Measurements from ENCODE around the gene IL13.

Gene IL13

GRCh38 chr5:132666310-132667123 lies 8.5 kb downstream of the IL13 start:
- Histone ChIP-seq H3K79me2 (no peaks in the 10 kb centered on the region), H3K36me3 (ENCODE audit: control insufficient read depth, insufficient read depth, low read length) (no peaks in the 10 kb centered on the region), H3K4me1 (no peaks in the 10 kb centered on the region), H3K9ac (no peak overlapping the region), H3K27me3 (ENCODE audit: control insufficient read depth, insufficient read depth, low read length) (no peaks in the 10 kb centered on the region), H3K4me2 (ENCODE audit: low read length) (no peak overlapping the region), H3K9me3 (ENCODE audit: control insufficient read depth, low read length) (no peaks in the 10 kb centered on the region), H2AFZ (no peak overlapping the region), H3K27ac (no peak overlapping the region), H3K4me3 (ENCODE audit: low read depth, low read length) (no peak overlapping the region)
- no peak for TF ChIP-seq CTCF (IDR thresholded peaks at IDR 0.05)

DNA sequence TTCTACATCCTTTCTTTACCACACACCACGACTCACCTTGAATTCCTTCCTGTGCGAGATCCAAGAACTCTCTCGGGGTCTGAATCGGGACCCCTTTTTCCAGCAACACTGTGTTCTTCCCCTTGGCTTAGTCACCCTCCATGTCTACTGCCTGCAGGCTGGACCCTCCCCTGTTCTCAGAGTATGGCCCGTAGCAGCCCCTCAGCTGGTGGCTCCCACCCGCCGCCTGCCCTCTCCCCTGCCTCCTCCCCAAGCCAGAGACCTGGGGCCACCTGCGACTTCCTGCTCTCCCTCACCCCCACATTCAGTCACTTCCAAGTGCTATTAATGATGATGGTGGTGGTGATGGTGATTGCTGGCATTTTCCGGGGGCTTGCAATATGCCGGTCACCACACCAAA lies 9.3 kb downstream of the IL13 start:
- no peak overlapping the region for H3K4me2 ChIP-seq (ENCODE audit: low read length)
- no peak for TF ChIP-seq CTCF (IDR thresholded peaks at IDR 0.05)

DNA sequence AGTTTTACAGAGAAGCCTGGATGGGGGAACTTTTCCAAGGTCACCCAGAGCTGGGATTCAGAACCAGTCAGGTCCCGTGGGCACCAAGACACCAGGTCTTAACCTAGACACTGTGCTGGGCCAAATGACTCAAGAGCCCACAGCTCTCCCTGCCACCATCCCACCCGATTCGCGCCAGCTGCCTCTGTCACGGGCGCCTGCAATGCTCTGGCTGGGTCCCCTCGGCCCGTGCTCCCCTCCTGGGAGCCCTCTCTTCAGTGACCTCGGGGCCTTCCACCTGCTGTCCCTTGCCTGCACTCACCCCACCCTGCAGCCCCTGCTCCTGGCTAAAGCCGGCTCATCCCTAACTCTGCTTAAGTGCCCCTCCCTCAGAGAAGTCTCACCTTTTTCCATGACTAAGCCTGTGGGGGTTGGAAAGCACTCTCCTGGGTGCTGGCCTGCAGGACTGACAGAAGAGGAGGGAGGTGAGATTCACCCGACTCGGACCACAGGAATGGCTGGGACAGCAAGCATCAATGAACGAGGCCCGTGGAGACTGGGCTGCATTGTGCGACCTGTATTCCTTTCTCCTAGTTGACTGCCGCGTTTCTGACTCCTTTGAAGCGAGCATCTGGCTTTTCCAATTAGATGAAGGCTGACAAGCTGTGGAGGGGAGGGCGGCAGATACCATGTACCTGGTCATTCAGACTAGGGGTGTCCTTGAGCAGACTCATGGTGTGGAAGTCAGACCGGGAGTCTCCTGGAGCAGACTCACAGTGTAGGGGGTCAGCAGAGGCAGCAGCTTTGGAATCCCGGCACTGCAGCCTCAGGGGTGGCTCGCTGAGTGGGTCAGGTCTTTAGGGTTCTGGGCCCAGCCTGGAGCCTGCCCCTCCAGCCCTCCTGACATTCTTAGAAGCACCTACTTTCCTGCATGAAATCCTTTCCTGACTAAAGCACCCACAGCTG lies 10.1 kb downstream of the IL13 start:
- no peaks in the 10 kb centered on the region for H3K36me3 ChIP-seq (ENCODE audit: control insufficient read depth, insufficient read depth, low read length)
- TF ChIP-seq CTCF (IDR thresholded peaks at IDR 0.05), result no peak
- no peaks in the 10 kb centered on the region for H3K79me2 ChIP-seq
- H3K4me2 ChIP-seq (ENCODE audit: low read length), result no peak overlapping the region
- no peaks in the 10 kb centered on the region for H3K9me3 ChIP-seq (ENCODE audit: control insufficient read depth, low read length)
- no peaks in the 10 kb centered on the region for H3K27me3 ChIP-seq (ENCODE audit: control insufficient read depth, insufficient read depth, low read length)
- H2AFZ ChIP-seq, result no peak overlapping the region
- H3K4me1 ChIP-seq, result no peaks in the 10 kb centered on the region
- no peak overlapping the region for H3K27ac ChIP-seq
- H3K9ac ChIP-seq, result no peak overlapping the region
- H3K4me3 ChIP-seq (ENCODE audit: low read depth, low read length), result no peak overlapping the region

More for the DNA sequence above, 9.3 kb downstream of the IL13 start:
- Histone ChIP-seq H3K27ac (no peak overlapping the region), H3K9me3 (ENCODE audit: control insufficient read depth, low read length) (no peaks in the 10 kb centered on the region), H3K79me2 (no peaks in the 10 kb centered on the region), H3K4me3 (ENCODE audit: low read depth, low read length) (no peak overlapping the region), H3K27me3 (ENCODE audit: control insufficient read depth, insufficient read depth, low read length) (no peaks in the 10 kb centered on the region), H3K36me3 (ENCODE audit: control insufficient read depth, insufficient read depth, low read length) (no peaks in the 10 kb centered on the region), H3K9ac (no peak overlapping the region), H2AFZ (no peak overlapping the region), H3K4me1 (no peaks in the 10 kb centered on the region)

DNA sequence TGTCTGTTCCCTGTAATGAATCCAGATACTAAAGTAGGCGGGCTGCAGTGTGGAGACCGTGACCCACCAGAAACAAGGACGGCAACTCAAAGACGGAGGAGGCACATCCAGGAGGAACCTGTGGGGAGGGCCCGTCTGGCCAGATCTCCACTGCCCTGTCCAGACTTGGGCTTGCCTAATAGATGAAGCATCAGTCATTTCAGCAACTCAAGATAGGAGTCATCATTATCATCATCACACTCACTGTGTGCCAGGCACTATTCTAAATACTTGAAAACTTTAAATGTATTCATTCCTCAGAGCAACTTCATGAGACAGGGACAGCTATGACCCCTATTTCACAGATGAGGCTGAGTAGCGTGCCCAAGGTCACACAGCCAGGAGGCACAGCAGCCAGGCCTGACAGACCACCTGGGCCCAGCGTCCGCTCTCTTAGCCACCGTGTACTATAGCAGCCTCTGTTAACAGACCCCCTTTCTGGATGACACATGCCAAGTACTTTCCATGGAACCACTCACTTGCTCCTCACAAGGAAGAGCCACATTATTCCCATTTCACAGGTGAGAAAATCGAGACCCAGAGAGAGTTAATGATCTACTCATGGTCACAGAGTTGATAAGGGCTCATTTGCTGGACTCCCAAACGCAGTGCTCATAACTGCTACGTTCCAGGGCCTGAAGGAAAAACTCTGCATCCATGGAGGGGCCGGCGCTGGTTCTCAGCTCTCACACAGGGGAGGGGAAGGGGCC lies 10.9 kb downstream of the IL13 start:
- Histone ChIP-seq H3K9ac (no peak overlapping the region), H3K4me3 (ENCODE audit: low read depth, low read length) (no peak overlapping the region), H2AFZ (no peak overlapping the region), H3K36me3 (ENCODE audit: control insufficient read depth, insufficient read depth, low read length) (no peaks in the 10 kb centered on the region), H3K4me1 (no peaks in the 10 kb centered on the region), H3K79me2 (no peaks in the 10 kb centered on the region), H3K4me2 (ENCODE audit: low read length) (no peak overlapping the region), H3K27ac (no peak overlapping the region), H3K9me3 (ENCODE audit: control insufficient read depth, low read length) (no peaks in the 10 kb centered on the region), H3K27me3 (ENCODE audit: control insufficient read depth, insufficient read depth, low read length) (no peaks in the 10 kb centered on the region)
- no peak for TF ChIP-seq CTCF (IDR thresholded peaks at IDR 0.05)

Measured in parathyroid adenoma (tissue), 2 donors.